K562 (cell line): ENCODE results near the gene HK1. TPM values are rescaled to one million over a fixed set of nuclear protein-coding genes. Genes with fewer than 3 reads are reported as not detected.

Experiments used
- ATAC-seq: fragments of 200-7000 bp; cut with Tn5 transposase; 3 replicates; pipeline ENCODE4 v1.9.1; 2020; ENCODE audit warnings: moderate library complexity
- BruUV-seq: library from RNA; stranded (reverse); fragments of 400-500 nt; replicated peaks from 2 replicates; lab custom pipeline; 2021; lab: Mats Ljungman, UMichigan
- CTCF ChIA-PET: fragments of 300-600 bp; formaldehyde crosslinking; extraction: SDS; loops from one replicate; lab custom pipeline; 2021; ENCODE audit warnings: low intra/inter-chr PET ratio; lab: Yijun Ruan, JAX
- POLR2A ChIA-PET: fragments of 300-600, 350-650 bp; sonication (Branson Sonifier 250); formaldehyde crosslinking; extraction: SDS; loops from one replicate; lab custom pipeline; 2021; ENCODE audit warnings: antibody characterized with exemption, inconsistent platforms; lab: Yijun Ruan, JAX
- DNase-seq, 4 experiments: peaks; one replicate each; pipeline versions ENCODE4 v3.0.0 to v3.0.0-alpha.2; 2011 to 2018; ENCODE audit warnings: low spot score in 3 of 4, mixed read lengths in 3 of 4; ENCODE audit errors: extremely low read depth in 1 of 4
- FAIRE-seq: peaks from 2 replicates; lab custom pipeline; 2011; peaks lifted over from hg19 to GRCh38; lab: Jason Lieb, UNC
- H2AFZ ChIP-seq: 2 replicates; pipeline ENCODE4 v1.6.0; 2011; ENCODE audit warnings: low read depth, low read length, control low read depth, inconsistent platforms
- H3K27ac ChIP-seq: fragments of 200-600 bp; 3 replicates; pipeline ENCODE4 v1.8.0; 2011; ENCODE audit warnings: low read depth, mild to moderate bottlenecking, control low read depth, inconsistent platforms, low read length, moderate library complexity, mixed read lengths; ENCODE audit errors: extremely low read depth
- H3K27me3 ChIP-seq, 2 experiments: fragments of 300-600 bp in 1 of 2; 2 replicates in 1 of 2; 3 replicates in 1 of 2; pipeline versions ENCODE4 v1.6.0 to v1.8.0; 2011; ENCODE audit warnings: inconsistent platforms in 2 of 2, low read length in 2 of 2, mild to moderate bottlenecking in 1 of 2, mixed read lengths in 1 of 2, moderate library complexity in 1 of 2; ENCODE audit not compliant: control insufficient read depth in 2 of 2, insufficient read depth in 2 of 2
- H3K36me3 ChIP-seq: fragments of 300-600 bp; 3 replicates; pipeline ENCODE4 v1.8.0; 2011; ENCODE audit warnings: mild to moderate bottlenecking, low read length, inconsistent platforms; ENCODE audit not compliant: control insufficient read depth, insufficient read depth
- H3K4me1 ChIP-seq, 2 experiments: fragments of 200-600 bp in 1 of 2; replicated peaks in 1 of 2; 2 replicates in 1 of 2; 3 replicates in 1 of 2; pipeline versions ENCODE4 v1.5.1 to v1.8.0; 2011; ENCODE audit warnings: inconsistent platforms in 2 of 2, low read length in 2 of 2, mild to moderate bottlenecking in 1 of 2, mixed read lengths in 1 of 2, moderate library complexity in 1 of 2; ENCODE audit not compliant: control insufficient read depth in 2 of 2, insufficient read depth in 2 of 2
- H3K4me2 ChIP-seq: 2 replicates; pipeline ENCODE4 v1.6.1; 2011; ENCODE audit warnings: low read length, control low read depth, inconsistent platforms, mixed read lengths; ENCODE audit not compliant: insufficient read depth
- H3K4me3 ChIP-seq: fragments of 200-600 bp; sonication (generic), shearing (Covaris generic); 2 replicates; pipeline ENCODE4 v1.5.1; 2016; ENCODE audit warnings: control low read depth, inconsistent platforms
- H3K79me2 ChIP-seq: fragments of 200-600 bp; 3 replicates; pipeline ENCODE4 v1.8.0; 2011; ENCODE audit warnings: low read length, inconsistent platforms; ENCODE audit not compliant: control insufficient read depth, insufficient read depth
- H3K9ac ChIP-seq, 2 experiments: 2 replicates each; pipeline versions ENCODE4 v1.6.0 to v1.6.1; 2011; ENCODE audit warnings: low read depth in 2 of 2, low read length in 2 of 2, control low read depth in 1 of 2, inconsistent platforms in 1 of 2, mild to moderate bottlenecking in 1 of 2, mixed read lengths in 1 of 2; ENCODE audit not compliant: insufficient read depth in 1 of 2
- H3K9me1 ChIP-seq: one replicate; pipeline ENCODE4 v1.6.0; 2011; ENCODE audit warnings: inconsistent platforms, mild to moderate bottlenecking, low read length, moderate library complexity; ENCODE audit not compliant: control insufficient read depth, insufficient read depth
- H3K9me3 ChIP-seq: replicated peaks from 2 replicates; pipeline ENCODE4 v1.5.1; 2011; ENCODE audit warnings: low read depth, low read length, inconsistent platforms; ENCODE audit not compliant: control insufficient read depth, insufficient read depth
- H4K20me1 ChIP-seq: replicated peaks from 2 replicates; pipeline ENCODE4 v1.6.1; 2011; ENCODE audit warnings: low read length, inconsistent platforms, mixed read lengths; ENCODE audit not compliant: control insufficient read depth, insufficient read depth
- BRD9 ChIP-seq: fragments of 450-650 bp; IDR thresholded peaks from 2 replicates; pipeline ENCODE4 v1.6.1; 2018; ENCODE audit warnings: low read depth; ENCODE audit not compliant: partially characterized antibody
- CAMTA2 ChIP-seq: fragments of 250-450 bp; sonication (Bioruptor Pico); conservative IDR thresholded peaks from 2 replicates; pipeline ENCODE4 v1.5.1; 2022
- CEBPB ChIP-seq: fragments of 450-650 bp; IDR thresholded peaks from 2 replicates; pipeline ENCODE4 v1.6.1; 2016; ENCODE audit warnings: missing genetic modification characterization, missing compliant biosample characterization
- CEBPG ChIP-seq, 3 experiments: fragments of 200-800 bp in 1 of 3; sonication (Bioruptor generic) in 1 of 3; sonication (generic) in 1 of 3; formaldehyde crosslinking in 1 of 3; IDR thresholded peaks in 2 of 3; conservative IDR thresholded peaks in 1 of 3; 2 replicates each; pipeline versions ENCODE4 v1.6.1 to v1.8.0; 2016 to 2022; ENCODE audit warnings: missing compliant biosample characterization in 2 of 3, missing genetic modification characterization in 2 of 3, mild to moderate bottlenecking in 1 of 3, missing genetic modification reagents in 1 of 3
- EGR1 ChIP-seq: fragments of 450-650 bp; conservative IDR thresholded peaks from 2 replicates; pipeline ENCODE4 v1.6.1; 2017; ENCODE audit warnings: mild to moderate bottlenecking
- KLF6 ChIP-seq: fragments of 250-450 bp; sonication (Bioruptor Pico); IDR thresholded peaks from 2 replicates; pipeline ENCODE4 v1.4.0; 2020; ENCODE audit warnings: mild to moderate bottlenecking, moderate library complexity, borderline replicate concordance
- NBN ChIP-seq: fragments of 450-650 bp; IDR thresholded peaks from 2 replicates; pipeline ENCODE4 v1.6.1; 2016; ENCODE audit warnings: low read depth, mild to moderate bottlenecking
- RBM25 ChIP-seq: fragments of 200-400 bp; formaldehyde crosslinking; IDR thresholded peaks from 2 replicates; pipeline ENCODE4 v1.6.1; 2018; ENCODE audit warnings: low read length, low read depth, moderate library complexity; ENCODE audit not compliant: severe bottlenecking
- SMARCA5 ChIP-seq: fragments of 450-650 bp; IDR thresholded peaks from 2 replicates; pipeline ENCODE4 v1.6.1; 2016
- SMARCE1 ChIP-seq: fragments of 450-650 bp; IDR thresholded peaks from 2 replicates; pipeline ENCODE4 v1.7.1; 2016; ENCODE audit warnings: mild to moderate bottlenecking
- ZNF121 ChIP-seq: sonication (generic); formaldehyde crosslinking; conservative IDR thresholded peaks from 2 replicates; pipeline ENCODE4 v1.8.0; 2022; ENCODE audit warnings: missing genetic modification reagents
- ZNF384 ChIP-seq: IDR thresholded peaks from 2 replicates; pipeline ENCODE4 v1.6.1; 2012; ENCODE audit warnings: low read depth, low read length, improper control_type of control experiment
- WGBS: fragments of 100-300 bp; shearing (Covaris generic); methylation state at CpG from one replicate; pipeline ENCODE4 v1.1.6; 2016; ENCODE audit warnings: low coverage, mixed read lengths; ENCODE audit not compliant: insufficient coverage; ENCODE audit errors: missing lambda C conversion rate; 5-methylcytosine and 5-hydroxymethylcytosine counted together
- in situ Hi-C: fragments of 300-500 bp; cut with MboI; formaldehyde crosslinking; loops from 4 replicates; pipeline ENCODE4 v1.15.0; 2018; ENCODE audit warnings: inconsistent platforms, mixed read lengths
- intact Hi-C: fragments of 100-400 bp; cut with micrococcal nuclease; formaldehyde crosslinking; loops from 2 replicates; pipeline ENCODE4 v1.14.2; 2022
- polyA plus RNA-seq, 8 experiments: library from polyadenylated mRNA; depleted of rRNA in 4 of 8; stranded (reverse) in 5 of 8; unstranded in 3 of 8; fragments of >200 nt; fragmentation: Nextera tagmentation in 2 of 8; fragmentation: Illumina TruSeq in 1 of 8; extraction: Ambion mirVana in 2 of 8; extraction: Trizol in 1 of 8; gene quantifications; 2 replicates each; pipeline versions ENCODE4 v1.2.1 to v1.2.3, GENCODE V29; 2011 to 2014; ENCODE audit warnings: inconsistent platforms in 1 of 8, missing spikeins in 1 of 8
- total RNA-seq, 7 experiments: library from RNA; depleted of rRNA in 6 of 7; stranded (reverse); fragments of >200 nt in 6 of 7; fragmentation: Illumina TruSeq in 2 of 7; extraction: Trizol in 2 of 7; gene quantifications; 2 replicates each; pipeline versions ENCODE4 v1.2.1 to v1.2.3, GENCODE V29; 2011 to 2021; ENCODE audit warnings: low replicate concordance in 1 of 7

Gene HK1
- total and polyA plus RNA-seq, 9 of the 15 experiments (the other 6 are each of a cell fraction or from before 2014, with no cell fraction given) = 29.2 to 444 (median 193) TPM

- POLR2A ChIA-PET = no interaction called here
- Histone ChIP-seq H4K20me1 (no peaks in the 10 kb centered on the region), H3K9ac (no peak overlapping the region), H3K27ac (no peak overlapping the region), H3K9me3 (no peaks in the 10 kb centered on the region), H3K4me2 (no peak overlapping the region), H3K36me3 (no peaks in the 10 kb centered on the region), H2AFZ (peak overlapping the region; percentile 51; the same call in 1 of the 2 replicates), H3K4me1 (peaks cover 4 to 15% of the 10 kb centered on the region in 2 experiments; a peak in 4 of 5 replicates), H3K79me2 (no peaks in the 10 kb centered on the region), H3K4me3 (no peak overlapping the region)
- no peak for FAIRE-seq
- DNase-seq = no peak
- ATAC-seq = no peak
- CTCF ChIA-PET = no interaction called here
- BruUV-seq = no TSS peak
- WGBS = 18% methylated on average over 4 of the region's 4 CpGs
- in situ Hi-C loops = no loop called here
- TF ChIP-seq EGR1 (peak; percentile 36), CAMTA2 (no peak), SMARCE1 (peak; percentile 15; the same call in 1 of the 2 replicates)
- TF ChIP-seq, all 486 proteins: peak for 2
- intact Hi-C loops = loop anchor here (5.0 kb wide), 1 partner anchor 42 kb away; no protein-coding TSS in a partner anchor
- Histone ChIP-seq H3K27me3 (peaks cover 14 to 19% of the 10 kb centered on the region in 2 experiments; a peak in 3 of 5 replicates), H3K9me1 (no peaks in the 10 kb centered on the region)
Measured at GRCh38 chr10:69445041-69445440, 166.7 kb downstream of the HK1 start.

- 0 out of 4 replicates have a peak overlapping the region, but pooled peaks of 1 of the 2 experiments have one; percentile 18 for H3K9ac ChIP-seq
- FAIRE-seq (no peak), ATAC-seq (no peak)
- peak overlapping the region; percentile 42; the same call in 1 of the 2 replicates for H3K4me2 ChIP-seq
- peaks cover 6 to 15% of the 10 kb centered on the region in 2 experiments for H3K4me1 ChIP-seq
- POLR2A ChIA-PET = interaction anchor here (0.9 to 2.0 kb wide), 6 partner anchors 17 to 35 kb away, joined by 3 to 6 read pairs (median 3); no protein-coding TSS in a partner anchor
- H3K9me1 ChIP-seq = no peaks in the 10 kb centered on the region
- CTCF ChIA-PET = no interaction called here
- H3K9me3 ChIP-seq = no peaks in the 10 kb centered on the region
- H3K79me2 ChIP-seq = no peaks in the 10 kb centered on the region
- in situ Hi-C loops = no loop called here
- TF ChIP-seq RBM25 = peak; percentile 39
- peak; percentile 99 for TF ChIP-seq ZNF121 (CRISPR knock-in tag)
- TF ChIP-seq NBN = no peak
- TF ChIP-seq SMARCA5 = peak; percentile 57; the same call in 1 of the 2 replicates
- TF ChIP-seq KLF6 = no peak
- peak; percentile 62; the same call in 1 of the 2 replicates for TF ChIP-seq ZNF384
- TF ChIP-seq CEBPG (CRISPR knock-in tag; IDR thresholded peaks at IDR 0.05) = no peak; the same call in 1 of the 2 replicates
- TF ChIP-seq CEBPG (tag; conservative IDR thresholded peaks at IDR 0.05 in 1 of 2, IDR thresholded peaks at IDR 0.05 in 1 of 2) = peak in 1 of 2 experiments; percentile 66; a peak in 2 of 4 replicates
- no peak for TF ChIP-seq BRD9
- TF ChIP-seq CEBPB (tag) = peak; percentile 89
- TF ChIP-seq, all 486 proteins: peak for 6
- intact Hi-C loops = loop anchor here (5.0 kb wide), 1 partner anchor 41 kb away; no protein-coding TSS in a partner anchor
- Histone ChIP-seq H2AFZ (peak overlapping the region; percentile 33; the same call in 1 of the 2 replicates), H3K27ac (no peak overlapping the region), H3K27me3 (peaks cover 12 to 15% of the 10 kb centered on the region in 2 experiments; a peak in 3 of 5 replicates), H3K36me3 (no peaks in the 10 kb centered on the region), H4K20me1 (no peaks in the 10 kb centered on the region), H3K4me3 (no peak overlapping the region)
- no peak for DNase-seq
- BruUV-seq = no TSS peak
Measured at GRCh38 chr10:69446229-69446628, 167.9 kb downstream of the HK1 start.
